GM19035 (cell line): Measurements from ENCODE around the gene B4GALNT4.
"Not testable (repeated sequence)": the region's sequence is repeated elsewhere in the genome, so short reads cannot be mapped to it uniquely, and the experiment has no call there.

Experiments
- ATAC-seq: cut with Tn5 transposase; IDR thresholded peaks from one replicate; pipeline ENCODE4 v1.9.1; 2021; ENCODE audit not compliant: unreplicated experiment

The B4GALNT4 gene

DNA sequence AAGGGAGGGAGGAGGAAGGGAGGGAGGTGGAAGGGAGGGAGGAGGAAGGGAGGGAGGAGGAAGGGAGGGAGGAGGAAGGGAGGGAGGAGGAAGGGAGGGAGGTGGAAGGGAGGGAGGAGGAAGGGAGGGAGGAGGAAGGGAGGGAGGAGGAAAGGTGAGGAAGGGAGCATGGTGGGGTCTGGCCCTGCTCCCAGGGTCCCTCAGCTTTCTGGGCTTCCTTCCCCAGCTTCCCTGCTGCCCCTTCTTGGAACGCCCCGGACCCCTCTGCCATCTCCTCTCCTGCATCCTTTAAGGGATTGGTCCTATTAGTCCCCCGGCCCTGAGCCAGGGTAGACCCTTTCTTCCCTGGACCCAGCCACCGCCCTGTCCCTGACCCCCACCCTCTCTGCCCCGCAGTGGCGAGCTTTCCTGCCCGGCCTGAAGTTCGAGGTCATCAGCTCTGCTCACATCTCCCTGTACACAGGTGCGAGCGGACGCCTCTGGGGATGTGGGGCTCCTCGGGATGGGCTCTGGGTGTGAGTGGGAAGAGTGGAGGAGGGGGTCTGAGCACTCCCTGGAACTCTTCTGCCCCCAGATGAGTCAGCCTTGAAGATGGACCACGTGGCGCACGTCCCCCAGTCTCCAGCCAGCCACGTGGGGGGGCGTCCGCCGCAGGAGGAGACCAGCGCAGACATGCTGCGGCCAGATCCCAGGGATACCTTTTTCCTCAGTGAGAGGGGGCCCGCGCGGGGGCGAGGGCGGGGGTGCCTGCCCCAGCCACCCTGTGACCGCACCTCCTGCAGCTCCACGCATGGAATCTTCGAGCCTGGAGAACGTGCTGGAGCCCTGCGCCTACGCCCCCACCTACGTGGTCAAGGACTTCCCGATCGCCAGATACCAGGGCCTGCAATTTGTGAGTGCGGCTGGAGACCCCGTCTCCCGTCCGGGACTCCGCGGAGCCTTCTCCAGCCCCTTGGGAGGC lies 6.0 kb downstream of the B4GALNT4 start:
- no peak for ATAC-seq

DNA sequence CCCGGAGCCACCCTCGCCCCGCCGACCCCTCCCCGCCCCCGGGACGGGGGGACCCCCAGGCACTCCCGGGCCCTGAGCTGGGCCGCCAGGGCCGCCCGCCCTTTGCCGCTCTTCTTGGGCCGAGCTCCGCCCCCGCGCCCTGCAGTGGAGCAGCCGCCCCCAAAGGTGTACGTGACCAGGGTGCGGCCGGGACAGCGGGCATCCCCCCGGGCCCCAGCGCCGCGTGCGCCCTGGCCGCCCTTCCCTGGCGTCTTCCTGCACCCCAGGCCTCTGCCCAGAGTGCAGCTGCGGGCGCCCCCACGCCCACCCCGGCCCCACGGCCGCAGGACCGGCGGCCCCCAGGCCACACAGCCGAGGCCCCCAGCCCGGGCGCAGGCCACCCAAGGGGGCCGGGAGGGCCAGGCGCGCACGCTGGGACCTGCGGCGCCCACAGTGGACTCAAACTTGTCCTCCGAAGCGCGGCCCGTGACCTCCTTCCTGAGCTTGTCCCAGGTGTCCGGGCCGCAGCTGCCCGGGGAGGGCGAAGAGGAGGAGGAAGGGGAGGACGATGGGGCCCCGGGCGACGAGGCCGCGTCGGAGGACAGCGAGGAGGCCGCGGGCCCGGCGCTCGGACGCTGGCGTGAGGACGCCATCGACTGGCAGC lies 7.4 kb downstream of the B4GALNT4 start:
- ATAC-seq: no peak

DNA sequence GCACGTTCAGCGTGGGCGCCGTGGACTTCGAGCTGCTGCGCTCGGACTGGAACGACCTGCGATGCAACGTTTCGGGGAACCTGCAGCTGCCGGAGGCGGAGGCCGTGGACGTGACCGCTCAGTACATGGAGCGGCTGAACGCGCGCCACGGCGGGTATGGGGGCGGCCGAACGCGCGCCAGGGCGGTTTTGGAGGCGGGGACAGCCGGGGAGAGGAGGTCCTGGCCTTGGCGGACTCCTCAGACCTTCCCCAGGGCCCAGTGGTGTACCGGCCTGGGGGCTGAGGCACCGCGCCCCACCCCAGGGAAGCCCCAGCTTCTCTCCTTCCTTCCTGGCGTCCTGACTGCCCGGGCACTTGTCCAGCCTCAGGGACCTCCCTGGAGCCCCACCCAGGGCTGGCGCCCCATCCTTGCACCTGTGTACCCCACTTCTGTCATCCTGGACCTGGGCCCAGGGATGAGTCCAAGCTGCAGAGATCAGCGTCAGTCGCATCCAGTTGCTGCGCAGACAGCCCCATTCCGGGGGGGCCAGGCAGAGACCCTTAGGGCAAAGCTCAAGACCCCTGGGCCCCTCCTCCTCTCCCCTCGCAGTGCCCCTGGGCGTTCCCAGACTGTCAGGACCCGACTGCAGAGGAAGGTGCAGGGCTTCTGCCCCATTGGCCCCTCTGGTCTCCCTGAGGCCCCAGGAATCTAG lies 8.0 kb downstream of the B4GALNT4 start:
- no peak for ATAC-seq

DNA sequence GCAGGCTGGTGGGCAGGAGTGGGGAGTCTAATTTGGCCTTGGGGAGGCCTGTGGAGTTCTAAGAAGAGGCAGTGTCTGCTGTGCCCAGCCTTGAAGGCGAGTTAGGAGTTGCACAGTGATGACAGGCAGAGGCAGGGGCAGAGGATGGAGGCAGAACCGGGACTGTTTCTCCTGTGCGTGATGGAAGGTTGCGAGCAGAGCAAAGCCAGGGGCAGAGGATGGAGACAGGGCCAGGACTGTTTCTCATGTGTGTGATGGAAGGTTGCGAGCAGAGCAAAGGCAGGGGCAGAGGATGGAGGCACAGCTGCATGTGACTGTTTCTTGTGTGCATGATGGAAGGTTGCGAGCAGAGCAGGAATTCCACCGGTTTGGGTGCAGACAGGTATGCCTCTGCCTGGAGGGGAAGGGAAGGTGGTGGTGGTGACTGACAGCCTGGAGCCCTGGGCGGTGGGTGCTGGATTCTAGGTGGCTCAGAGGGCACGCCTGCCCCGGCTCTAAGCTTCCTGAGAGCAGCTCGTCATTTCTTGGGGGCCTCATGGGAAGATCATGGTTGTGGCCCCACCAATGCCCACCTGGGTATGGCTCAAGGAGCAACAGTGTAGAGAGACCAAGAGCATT lies 8.7 kb downstream of the B4GALNT4 start:
- ATAC-seq: no peak

DNA sequence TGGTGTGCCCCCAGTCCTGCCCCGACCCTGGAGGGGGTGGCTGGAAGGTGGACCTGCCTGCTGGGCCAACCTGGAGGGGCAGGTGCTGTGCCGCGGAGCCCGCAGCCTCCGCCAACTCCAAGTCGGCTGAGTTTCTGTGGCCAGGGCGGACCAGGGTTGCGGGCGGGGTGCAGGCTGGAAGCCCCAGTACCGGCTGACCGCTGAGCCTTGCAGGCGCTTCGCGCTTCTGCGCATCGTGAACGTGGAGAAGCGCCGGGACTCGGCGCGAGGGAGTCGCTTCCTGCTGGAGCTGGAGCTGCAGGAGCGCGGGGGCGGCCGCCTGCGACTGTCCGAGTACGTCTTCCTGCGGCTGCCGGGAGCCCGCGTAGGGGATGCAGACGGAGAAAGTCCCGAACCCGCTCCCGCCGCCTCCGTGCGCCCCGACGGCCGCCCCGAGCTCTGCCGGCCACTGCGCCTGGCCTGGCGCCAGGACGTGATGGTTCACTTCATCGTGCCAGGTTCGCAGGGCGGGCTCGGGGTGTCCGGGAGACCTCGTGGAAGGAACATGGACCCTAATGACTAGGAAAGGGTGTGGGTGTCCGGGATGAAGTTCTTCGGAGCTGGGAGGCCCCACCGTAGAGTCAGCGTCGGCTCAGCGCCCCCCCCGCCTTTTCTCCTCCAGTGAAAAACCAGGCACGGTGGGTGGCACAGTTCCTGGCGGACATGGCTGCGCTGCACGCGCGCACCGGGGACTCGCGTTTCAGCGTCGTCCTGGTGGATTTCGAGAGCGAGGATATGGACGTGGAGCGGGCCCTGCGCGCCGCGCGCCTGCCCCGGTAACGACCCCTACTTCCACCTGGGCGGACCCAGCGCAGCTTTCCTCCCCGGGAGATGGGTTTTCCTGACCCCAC lies 10.2 kb downstream of the B4GALNT4 start:
- ATAC-seq: no peak

DNA sequence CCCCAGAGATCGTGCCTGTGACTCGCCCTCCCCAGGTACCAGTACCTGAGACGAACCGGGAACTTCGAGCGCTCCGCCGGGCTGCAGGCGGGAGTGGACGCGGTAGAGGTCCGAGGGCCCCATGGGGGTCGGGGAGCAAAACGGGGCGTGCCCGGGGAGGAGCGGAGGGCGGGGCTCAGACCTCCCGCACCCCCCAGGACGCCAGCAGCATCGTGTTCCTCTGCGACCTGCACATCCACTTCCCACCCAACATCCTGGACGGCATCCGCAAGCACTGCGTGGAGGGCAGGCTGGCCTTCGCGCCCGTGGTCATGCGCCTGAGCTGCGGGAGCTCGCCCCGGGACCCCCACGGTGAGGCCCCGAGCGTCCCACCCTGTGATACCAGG lies 10.8 kb downstream of the B4GALNT4 start:
- ATAC-seq: no peak

DNA sequence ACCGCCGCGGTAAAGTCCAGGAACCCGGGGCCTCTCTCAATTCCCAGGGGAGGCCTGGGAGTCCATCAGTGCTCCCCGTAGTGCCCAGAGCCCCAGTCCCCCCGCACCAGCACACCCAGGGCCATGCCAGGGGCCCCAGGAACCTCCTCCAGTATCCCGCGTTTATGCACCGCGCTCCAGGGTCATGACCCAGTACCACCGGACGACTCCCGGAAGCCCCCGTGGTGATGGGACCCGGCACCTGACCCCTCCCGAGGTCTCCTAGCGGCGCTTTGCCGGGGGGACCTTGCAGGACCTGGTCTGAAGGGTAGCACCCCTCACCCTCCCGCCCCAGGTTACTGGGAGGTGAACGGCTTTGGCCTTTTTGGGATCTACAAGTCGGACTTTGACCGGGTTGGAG lies 11.2 kb downstream of the B4GALNT4 start:
- ATAC-seq: no peak

DNA sequence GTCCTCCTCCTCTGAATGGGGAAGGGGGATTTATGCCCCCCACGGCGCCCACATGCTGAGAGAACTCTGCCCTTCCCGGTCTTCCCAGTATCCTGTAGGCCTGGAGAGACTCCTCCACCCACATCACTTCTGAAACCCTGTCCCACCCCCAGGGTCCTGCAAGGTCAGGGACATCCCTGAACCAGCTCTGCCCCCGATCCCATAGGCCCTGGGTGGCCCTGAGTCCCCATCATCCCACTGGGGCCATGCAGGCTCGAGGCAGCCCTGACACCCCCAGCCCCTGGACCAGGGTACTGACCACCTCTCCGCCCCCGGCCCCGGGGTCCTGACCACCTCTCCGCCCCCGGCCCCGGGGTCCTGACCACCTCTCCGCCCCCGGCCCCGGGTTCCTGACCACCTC lies 11.7 kb downstream of the B4GALNT4 start:
- no peak for ATAC-seq

DNA sequence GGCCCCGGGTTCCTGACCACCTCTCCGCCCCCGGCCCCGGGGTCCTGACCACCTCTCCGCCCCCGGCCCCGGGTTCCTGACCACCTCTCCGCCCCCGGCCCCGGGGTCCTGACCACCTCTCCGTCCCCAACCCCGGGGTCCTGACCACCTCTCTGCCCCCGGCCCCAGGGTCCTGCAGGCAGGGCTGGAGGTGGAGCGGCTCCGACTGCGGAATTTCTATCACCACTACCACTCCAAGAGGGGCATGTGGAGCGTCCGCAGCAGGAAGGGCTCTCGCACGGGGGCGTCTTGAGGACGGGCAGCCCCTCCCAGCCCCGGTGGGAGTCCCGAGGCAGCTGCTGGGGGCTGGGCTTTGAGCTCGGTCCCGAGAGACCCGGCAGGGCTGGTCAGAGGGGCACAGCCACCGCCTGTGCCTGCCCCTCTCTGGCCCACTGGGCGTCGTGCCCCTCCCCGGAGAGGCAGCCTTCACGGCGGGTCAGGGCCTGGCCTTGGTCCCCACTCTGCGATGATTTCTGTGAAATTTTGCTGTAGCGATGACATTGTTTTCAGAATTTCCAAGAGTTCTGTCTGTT lies 12.3 kb downstream of the B4GALNT4 start:
- no peak for ATAC-seq

DNA sequence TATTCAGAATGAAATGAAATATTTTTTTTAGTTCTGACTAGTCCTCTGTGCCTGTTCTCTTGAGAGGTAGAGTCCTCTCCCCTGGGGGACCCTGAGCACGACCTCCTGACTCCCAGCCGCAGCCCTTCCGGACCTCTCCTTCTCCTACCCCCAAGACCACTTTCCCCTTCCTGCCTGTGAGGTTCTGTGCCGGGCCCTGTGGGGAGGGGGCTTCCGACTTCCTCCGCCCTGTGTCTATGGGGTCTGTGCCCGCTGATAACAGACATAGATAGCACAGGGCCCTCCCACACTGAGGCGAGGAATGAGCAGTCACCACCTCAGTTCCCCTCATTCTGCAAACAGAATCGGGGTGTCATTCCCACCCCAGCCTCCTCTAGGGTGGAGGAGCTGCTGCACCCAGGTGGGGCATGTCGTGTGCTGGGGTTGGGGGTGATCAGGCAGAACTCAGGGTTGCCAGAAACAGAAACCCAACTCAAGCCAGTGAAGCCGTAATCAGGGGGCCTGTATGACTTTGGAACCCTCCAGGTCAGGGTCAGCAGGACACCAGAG lies 12.9 kb downstream of the B4GALNT4 start:
- ATAC-seq: no peak

DNA sequence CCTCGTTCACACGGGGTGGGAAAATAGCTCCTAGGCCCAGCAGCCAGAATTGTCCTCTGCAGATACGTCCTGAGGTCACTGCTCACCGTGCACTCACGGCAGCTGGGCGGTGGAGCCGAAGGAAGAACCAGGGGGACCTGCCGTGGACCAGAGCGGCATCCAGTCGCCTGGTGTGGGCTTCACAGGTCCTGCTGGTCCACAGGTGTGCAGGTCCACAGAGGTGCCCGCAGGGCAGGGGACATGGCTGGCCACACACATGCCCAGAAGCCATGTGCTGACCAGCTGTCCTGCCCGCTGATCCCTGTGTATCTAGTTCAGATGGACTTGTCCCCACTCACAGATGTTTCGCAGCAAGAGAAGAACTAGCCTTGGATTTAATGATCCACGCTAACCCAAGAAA lies 14.1 kb downstream of the B4GALNT4 start:
- no peak for ATAC-seq

DNA sequence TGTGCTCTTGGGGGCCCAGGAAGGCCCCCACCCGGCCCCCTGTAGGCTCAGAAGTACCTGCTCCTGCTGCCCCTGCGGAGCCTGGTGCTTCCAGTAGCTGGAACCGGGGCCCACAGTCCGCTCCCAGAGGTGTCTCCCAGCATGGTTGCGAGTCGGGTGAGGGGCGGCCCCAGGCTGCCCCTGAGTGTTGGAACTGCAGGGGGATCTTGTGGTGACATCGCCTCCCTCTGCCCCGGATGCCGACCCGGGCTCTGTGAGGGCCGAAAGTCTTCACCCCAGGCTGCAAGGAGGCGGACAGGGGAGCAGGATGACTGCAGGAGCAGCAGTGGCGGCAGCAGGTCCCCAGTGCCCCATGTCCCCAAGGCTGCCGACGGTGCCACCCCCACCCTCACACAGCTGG lies 15.2 kb downstream of the B4GALNT4 start:
- ATAC-seq: no peak

DNA sequence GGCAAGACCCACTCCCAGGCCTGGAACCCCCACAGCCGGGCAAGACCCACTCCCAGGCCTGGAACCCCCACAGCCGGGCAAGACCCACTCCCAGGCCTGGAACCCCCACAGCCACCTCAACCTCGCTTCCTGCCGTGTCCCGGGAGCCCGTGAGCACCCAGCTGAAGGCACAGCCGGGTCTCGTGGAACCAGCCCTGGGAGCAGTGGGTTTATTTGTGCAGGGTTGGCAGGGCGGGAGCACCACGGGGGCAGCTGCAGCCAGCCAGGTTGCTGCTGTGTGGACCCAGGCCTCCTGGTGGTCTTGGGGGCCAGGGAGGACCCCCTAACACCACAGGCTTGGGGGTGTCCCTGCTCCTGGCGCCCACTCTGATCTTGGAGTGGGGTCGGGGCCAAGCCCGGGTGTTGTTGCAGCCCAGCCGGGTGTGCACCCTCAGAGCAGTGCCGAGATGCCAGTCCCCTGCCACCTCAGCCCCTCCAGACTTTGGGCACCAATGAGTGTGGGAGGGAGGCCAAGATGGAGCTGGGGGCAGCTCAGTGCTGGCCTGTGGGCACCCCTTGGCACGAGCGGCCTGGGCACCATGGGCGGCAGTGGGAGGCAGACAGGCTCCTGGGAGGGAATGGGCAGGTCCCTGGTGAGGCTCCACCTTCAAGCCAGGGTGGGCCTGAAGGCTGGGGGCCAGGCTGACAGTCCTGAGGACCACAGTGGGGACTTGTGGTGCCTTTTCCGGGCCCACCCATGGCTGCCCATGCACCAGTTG lies 16.5 kb downstream of the B4GALNT4 start:
- ATAC-seq: no peak

DNA sequence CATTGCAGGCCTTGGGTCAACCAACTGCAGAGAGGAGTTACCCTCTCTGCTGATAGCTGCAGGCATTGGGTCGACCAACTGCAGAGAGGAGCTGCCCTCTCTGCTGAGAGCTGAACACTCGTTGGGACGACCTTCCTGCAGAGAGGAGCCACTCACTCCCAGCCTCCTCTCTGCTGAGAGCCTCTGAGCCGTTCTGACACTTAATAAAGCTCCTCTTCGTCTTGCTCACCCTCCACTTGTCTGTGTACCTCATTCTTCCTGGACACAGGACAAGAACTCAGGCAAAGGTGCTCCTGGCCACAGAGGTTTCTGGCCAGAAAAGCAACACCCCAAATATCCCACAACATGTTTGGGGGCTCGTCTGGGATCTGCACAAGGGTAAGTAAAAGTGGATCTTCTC lies 17.2 kb downstream of the B4GALNT4 start:
- no peak for ATAC-seq

DNA sequence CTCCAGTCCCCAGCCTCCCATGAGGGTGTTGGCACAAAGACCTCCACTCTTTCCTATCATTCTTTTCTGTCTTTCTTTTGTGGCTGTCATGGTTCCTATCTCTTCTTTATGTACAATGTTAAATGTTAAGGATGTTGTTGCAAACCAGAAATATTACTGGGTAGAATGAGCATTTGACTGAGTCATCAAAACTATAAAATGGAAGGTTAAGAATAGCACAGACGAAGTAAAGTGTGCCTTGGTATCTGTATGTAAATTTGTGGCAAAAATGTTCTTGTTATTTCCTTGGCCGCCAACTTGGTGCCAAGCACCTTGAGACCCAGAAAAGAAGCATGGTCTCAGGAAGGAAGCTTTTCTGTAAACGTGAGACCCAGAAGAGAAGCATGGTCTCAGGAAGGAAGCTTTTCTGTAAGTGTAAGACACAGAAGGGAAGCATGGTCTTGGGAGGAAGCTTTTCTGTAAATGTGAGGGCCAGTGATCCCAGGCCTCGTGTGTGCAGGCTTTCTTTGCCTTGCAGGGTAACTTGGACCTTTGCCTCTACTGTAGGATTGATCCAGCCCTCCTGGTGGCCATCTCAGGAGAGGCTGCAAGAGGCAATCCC lies 18.0 kb downstream of the B4GALNT4 start:
- no peak for ATAC-seq

DNA sequence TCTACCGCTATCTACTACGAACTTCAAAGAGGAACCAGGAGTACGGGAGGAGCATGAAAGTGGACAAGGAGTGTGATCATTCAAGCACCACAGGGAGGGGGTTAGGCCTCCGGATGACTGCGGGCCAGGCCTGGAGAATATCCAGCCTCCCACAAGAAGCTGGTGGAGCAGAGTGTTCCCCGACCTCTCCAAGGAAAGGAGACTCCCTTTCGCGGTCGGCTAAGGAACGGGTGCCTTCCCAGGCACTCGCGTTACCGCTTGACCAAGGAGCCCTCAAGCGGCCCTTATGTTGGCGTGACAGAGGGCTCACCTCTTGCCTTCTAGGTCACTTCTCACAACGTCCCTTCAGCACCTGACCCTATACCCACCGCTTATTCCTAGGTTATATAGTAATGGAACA lies 20.1 kb downstream of the B4GALNT4 start:
- not testable (repeated sequence) for ATAC-seq

DNA sequence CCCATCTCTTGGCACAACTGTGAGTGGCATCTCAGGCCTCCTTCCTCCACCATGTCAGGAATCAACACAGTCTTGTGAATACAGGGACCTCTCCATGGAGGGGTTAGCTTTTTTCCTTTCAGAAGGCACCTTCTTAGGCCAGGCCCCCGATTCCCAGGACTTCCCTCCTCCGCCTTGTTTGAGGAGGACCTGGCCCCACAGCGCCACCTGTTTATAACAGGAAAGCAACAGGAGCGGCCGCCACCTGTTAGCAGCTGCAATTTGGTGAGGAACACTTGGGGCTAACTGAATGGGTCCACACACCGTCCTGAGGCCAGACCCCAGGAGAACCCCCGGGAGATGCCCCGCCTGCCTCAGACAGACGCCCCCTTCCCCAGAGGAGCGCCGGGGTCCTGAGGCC lies 20.9 kb downstream of the B4GALNT4 start:
- ATAC-seq: no peak

DNA sequence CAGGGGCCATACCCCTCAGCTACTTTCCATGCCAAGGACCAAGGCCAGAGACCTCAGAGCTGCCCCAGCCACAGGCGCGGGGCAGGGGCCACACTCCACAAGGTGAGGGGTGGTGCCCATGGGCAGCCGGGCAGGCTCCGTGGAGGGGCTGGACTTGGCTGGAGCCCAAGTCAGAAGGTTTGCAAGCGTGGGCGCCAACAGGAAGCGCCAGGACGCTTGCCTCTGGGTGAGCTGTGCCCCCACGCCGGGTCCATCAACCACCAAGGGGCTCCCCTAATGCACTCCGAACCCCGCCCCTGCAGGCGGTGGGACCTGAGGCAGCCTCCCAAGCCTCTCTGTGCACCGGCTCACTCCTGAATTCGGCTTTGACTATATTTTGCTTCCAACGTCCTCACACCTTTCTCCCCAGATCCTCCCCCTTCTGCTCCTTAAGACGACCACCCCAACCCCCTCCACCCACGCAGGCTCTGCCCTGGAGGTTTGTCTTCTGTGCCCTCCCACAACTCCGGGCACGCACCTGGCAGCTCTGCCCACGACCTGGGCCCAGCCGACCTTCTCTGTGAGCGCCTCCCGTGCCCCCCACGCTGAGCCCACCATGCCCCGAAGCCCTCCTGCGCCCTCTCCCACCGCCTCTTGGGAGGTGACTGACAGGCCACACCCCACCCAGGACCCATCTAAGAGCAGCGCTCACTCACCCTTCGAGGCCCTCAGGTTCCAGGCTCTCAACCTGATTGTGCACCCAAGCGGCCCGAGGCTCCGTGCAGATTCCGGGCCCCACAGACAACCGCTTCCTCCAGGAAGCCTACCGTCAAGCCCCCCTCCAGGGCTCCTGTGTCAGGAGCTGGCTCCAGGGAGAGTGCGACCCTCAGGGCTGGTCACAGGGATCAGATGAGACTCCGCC lies 22.1 kb downstream of the B4GALNT4 start:
- ATAC-seq: no peak
